ENCODE measurements around the gene NET1.

Gene NET1

DNA sequence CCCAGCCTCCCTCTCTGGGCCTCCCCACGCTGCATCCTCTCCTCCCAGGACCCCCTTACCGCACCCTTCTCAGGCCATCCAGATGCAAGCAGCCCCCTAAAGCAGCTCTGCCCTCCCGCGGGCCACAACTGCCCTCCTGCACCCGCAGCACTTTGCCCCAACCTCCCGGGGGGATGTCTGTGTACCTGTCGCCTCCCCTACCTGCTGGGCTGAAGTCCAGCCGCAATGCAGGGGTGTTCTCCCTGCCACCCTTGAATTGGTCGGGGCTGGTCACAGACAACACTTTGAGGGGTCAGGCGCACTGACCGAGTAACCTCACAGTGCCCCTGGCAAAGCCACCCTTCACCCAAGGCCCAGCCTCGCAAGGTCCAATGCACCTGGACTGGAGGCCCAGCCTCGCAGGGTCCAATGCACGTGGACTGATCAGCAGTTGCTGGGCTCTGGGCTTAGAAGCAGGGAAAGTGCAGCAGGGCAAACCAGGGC is 95.3 kb downstream of the NET1 start:
- TF ChIP-seq, protein P1, sequence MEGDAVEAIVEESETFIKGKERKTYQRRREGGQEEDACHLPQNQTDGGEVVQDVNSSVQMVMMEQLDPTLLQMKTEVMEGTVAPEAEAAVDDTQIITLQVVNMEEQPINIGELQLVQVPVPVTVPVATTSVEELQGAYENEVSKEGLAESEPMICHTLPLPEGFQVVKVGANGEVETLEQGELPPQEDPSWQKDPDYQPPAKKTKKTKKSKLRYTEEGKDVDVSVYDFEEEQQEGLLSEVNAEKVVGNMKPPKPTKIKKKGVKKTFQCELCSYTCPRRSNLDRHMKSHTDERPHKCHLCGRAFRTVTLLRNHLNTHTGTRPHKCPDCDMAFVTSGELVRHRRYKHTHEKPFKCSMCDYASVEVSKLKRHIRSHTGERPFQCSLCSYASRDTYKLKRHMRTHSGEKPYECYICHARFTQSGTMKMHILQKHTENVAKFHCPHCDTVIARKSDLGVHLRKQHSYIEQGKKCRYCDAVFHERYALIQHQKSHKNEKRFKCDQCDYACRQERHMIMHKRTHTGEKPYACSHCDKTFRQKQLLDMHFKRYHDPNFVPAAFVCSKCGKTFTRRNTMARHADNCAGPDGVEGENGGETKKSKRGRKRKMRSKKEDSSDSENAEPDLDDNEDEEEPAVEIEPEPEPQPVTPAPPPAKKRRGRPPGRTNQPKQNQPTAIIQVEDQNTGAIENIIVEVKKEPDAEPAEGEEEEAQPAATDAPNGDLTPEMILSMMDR (IDR thresholded peaks at IDR 0.05; ENCODE audit: insufficient read depth, low read length, poor library complexity, severe bottlenecking) = no peak
- no peaks in the 10 kb centered on the region for H3K36me3 ChIP-seq (ENCODE audit: control insufficient read depth, insufficient read depth, low read length)
- no peak for DNase-seq (ENCODE audit: extremely low read depth, insufficient read length)

GRCh38 chr10:5508161-5508604 is 95.8 kb downstream of the NET1 start:
- DNase-seq (ENCODE audit: extremely low read depth, insufficient read length) = no peak
- Histone ChIP-seq H3K36me3 (ENCODE audit: control insufficient read depth, insufficient read depth, low read length) (no peaks in the 10 kb centered on the region), H3K4me3 (replicated peaks; ENCODE audit: low read depth, low read length) (no peak overlapping the region), H3K27me3 (replicated peaks; ENCODE audit: control insufficient read depth, insufficient read depth, low read length) (peaks cover 4% of the 10 kb centered on the region)
- TF ChIP-seq, protein P1 (IDR thresholded peaks at IDR 0.05; ENCODE audit: insufficient read depth, low read length, poor library complexity, severe bottlenecking) = no peak

More for the DNA sequence above, 95.3 kb downstream of the NET1 start:
- H3K4me3 ChIP-seq (replicated peaks; ENCODE audit: low read depth, low read length) = no peak overlapping the region
- H3K27me3 ChIP-seq (replicated peaks; ENCODE audit: control insufficient read depth, insufficient read depth, low read length) = peaks cover 5% of the 10 kb centered on the region
